ENCODE measurements around the gene CD48. TPM values are rescaled to one million over a fixed set of nuclear protein-coding genes. Genes with fewer than 3 reads are reported as not detected.

The CD48 gene
- total RNA-seq (100 to 1,000 TPM; 386 to 387 TPM), total RNA-seq (234 to 370 reads per million in 2 donors)

- Mint-ChIP-seq H3K4me3 (no peak within 1 kb of the TSS), H3K27ac (no peak within 1 kb of the TSS), H3K4me1 (peaks cover 34% of the 10 kb centered on the region), H3K36me3 (ENCODE audit: low read depth) (peaks cover 3% of the 10 kb centered on the region), H3K27me3 (peaks cover 7% of the 10 kb centered on the region)
- DNase-seq (peak in 1 of 3 donors; percentile 28), ATAC-seq (peak; percentile 63)
- H3K9me3 ChIP-seq (ENCODE audit: control insufficient read depth, low read length, poor library complexity, severe bottlenecking), result no peaks in the 10 kb centered on the region
Observed at GRCh38 chr1:160711602-160712311, at the start of gene CD48. CD48 (minus strand) TSS chr1:160711822; CDS start chr1:160711763, 59 bp downstream.

GRCh38 chr1:160761046-160761445 is 49.4 kb upstream of the CD48 start:
- ATAC-seq, result no peak
- H3K36me3 Mint-ChIP-seq (ENCODE audit: low read depth), result no peaks in the 10 kb centered on the region

GRCh38 chr1:160759740-160760139 is 48.1 kb upstream of the CD48 start:
- Mint-ChIP-seq H3K27me3 (no peaks in the 10 kb centered on the region), H3K4me3 (no peak overlapping the region), H3K27ac (no peak overlapping the region), H3K36me3 (ENCODE audit: low read depth) (no peaks in the 10 kb centered on the region), H3K4me1 (peaks cover 3% of the 10 kb centered on the region)
- no peak for ATAC-seq
- no peak for DNase-seq
- H3K9me3 ChIP-seq (ENCODE audit: control insufficient read depth, low read length, poor library complexity, severe bottlenecking), result no peaks in the 10 kb centered on the region

More at GRCh38 chr1:160761046-160761445, 49.4 kb upstream of the CD48 start:
- H3K27me3 Mint-ChIP-seq, result no peaks in the 10 kb centered on the region
- H3K27ac Mint-ChIP-seq, result no peak overlapping the region
- DNase-seq, result no peak
- no peak overlapping the region for H3K4me3 Mint-ChIP-seq
- H3K9me3 ChIP-seq (ENCODE audit: control insufficient read depth, low read length, poor library complexity, severe bottlenecking), result no peaks in the 10 kb centered on the region
- H3K4me1 Mint-ChIP-seq, result peaks cover 3% of the 10 kb centered on the region

- no peaks in the 10 kb centered on the region for H3K9me3 ChIP-seq (ENCODE audit: control insufficient read depth, low read length, poor library complexity, severe bottlenecking)
- H3K4me3 Mint-ChIP-seq, result no peak overlapping the region
- no peak for DNase-seq
- peaks cover 3% of the 10 kb centered on the region for H3K4me1 Mint-ChIP-seq
- H3K36me3 Mint-ChIP-seq (ENCODE audit: low read depth), result no peaks in the 10 kb centered on the region
- no peak overlapping the region for H3K27ac Mint-ChIP-seq
- ATAC-seq, result no peak
- peaks cover under 1% of the 10 kb centered on the region for H3K27me3 Mint-ChIP-seq
Observed at GRCh38 chr1:160758521-160758920, 46.9 kb upstream of the CD48 start.

GRCh38 chr1:160756849-160757201 is 45.2 kb upstream of the CD48 start:
- Mint-ChIP-seq H3K27ac (no peak overlapping the region), H3K4me3 (no peak overlapping the region), H3K4me1 (peaks cover 3% of the 10 kb centered on the region), H3K27me3 (peaks cover 17% of the 10 kb centered on the region), H3K36me3 (ENCODE audit: low read depth) (peaks cover 2% of the 10 kb centered on the region)
- no peak for DNase-seq
- no peaks in the 10 kb centered on the region for H3K9me3 ChIP-seq (ENCODE audit: control insufficient read depth, low read length, poor library complexity, severe bottlenecking)
- no peak for ATAC-seq

GRCh38 chr1:160755911-160756848 is 44.6 kb upstream of the CD48 start:
- Mint-ChIP-seq H3K4me1 (peaks cover 3% of the 10 kb centered on the region), H3K4me3 (no peak overlapping the region), H3K27ac (no peak overlapping the region), H3K36me3 (ENCODE audit: low read depth) (peaks cover 2% of the 10 kb centered on the region), H3K27me3 (peaks cover 21% of the 10 kb centered on the region)
- H3K9me3 ChIP-seq (ENCODE audit: control insufficient read depth, low read length, poor library complexity, severe bottlenecking), result no peaks in the 10 kb centered on the region
- DNase-seq (no peak), ATAC-seq (peak; percentile 30)

- H3K4me1 Mint-ChIP-seq, result peaks cover 3% of the 10 kb centered on the region
- H3K9me3 ChIP-seq (ENCODE audit: control insufficient read depth, low read length, poor library complexity, severe bottlenecking), result no peaks in the 10 kb centered on the region
- ATAC-seq (no peak), DNase-seq (no peak)
- H3K27me3 Mint-ChIP-seq, result peaks cover 28% of the 10 kb centered on the region
- peaks cover 7% of the 10 kb centered on the region for H3K36me3 Mint-ChIP-seq (ENCODE audit: low read depth)
- no peak overlapping the region for H3K4me3 Mint-ChIP-seq
- no peak overlapping the region for H3K27ac Mint-ChIP-seq
Observed at GRCh38 chr1:160755461-160755860, 43.8 kb upstream of the CD48 start.

GRCh38 chr1:160753594-160753993 is 42.0 kb upstream of the CD48 start:
- Mint-ChIP-seq H3K4me3 (no peak overlapping the region), H3K27me3 (peaks cover 38% of the 10 kb centered on the region), H3K36me3 (ENCODE audit: low read depth) (peaks cover 7% of the 10 kb centered on the region), H3K4me1 (peaks cover 3% of the 10 kb centered on the region), H3K27ac (no peak overlapping the region)
- DNase-seq (no peak), ATAC-seq (no peak)
- H3K9me3 ChIP-seq (ENCODE audit: control insufficient read depth, low read length, poor library complexity, severe bottlenecking), result no peaks in the 10 kb centered on the region

- Mint-ChIP-seq H3K4me3 (no peak overlapping the region), H3K27ac (no peak overlapping the region), H3K36me3 (ENCODE audit: low read depth) (peaks cover 7% of the 10 kb centered on the region), H3K4me1 (peaks cover 3% of the 10 kb centered on the region), H3K27me3 (peaks cover 43% of the 10 kb centered on the region)
- no peaks in the 10 kb centered on the region for H3K9me3 ChIP-seq (ENCODE audit: control insufficient read depth, low read length, poor library complexity, severe bottlenecking)
- ATAC-seq, result no peak
- DNase-seq, result no peak
Observed at GRCh38 chr1:160752924-160753323, 41.3 kb upstream of the CD48 start.

GRCh38 chr1:160752406-160752805 is 40.8 kb upstream of the CD48 start:
- no peak overlapping the region for H3K4me3 Mint-ChIP-seq
- DNase-seq, result no peak
- H3K9me3 ChIP-seq (ENCODE audit: control insufficient read depth, low read length, poor library complexity, severe bottlenecking), result no peaks in the 10 kb centered on the region
- H3K36me3 Mint-ChIP-seq (ENCODE audit: low read depth), result peaks cover 7% of the 10 kb centered on the region
- peaks cover 43% of the 10 kb centered on the region for H3K27me3 Mint-ChIP-seq
- no peak for ATAC-seq
- no peaks in the 10 kb centered on the region for H3K4me1 Mint-ChIP-seq
- no peak overlapping the region for H3K27ac Mint-ChIP-seq

- no peak overlapping the region for H3K27ac Mint-ChIP-seq
- H3K4me1 Mint-ChIP-seq, result no peaks in the 10 kb centered on the region
- H3K36me3 Mint-ChIP-seq (ENCODE audit: low read depth), result peaks cover 7% of the 10 kb centered on the region
- H3K9me3 ChIP-seq (ENCODE audit: control insufficient read depth, low read length, poor library complexity, severe bottlenecking), result no peaks in the 10 kb centered on the region
- H3K4me3 Mint-ChIP-seq, result no peak overlapping the region
- DNase-seq, result no peak
- H3K27me3 Mint-ChIP-seq, result peaks cover 43% of the 10 kb centered on the region
- no peak for ATAC-seq
Observed at GRCh38 chr1:160750608-160751007, 39.0 kb upstream of the CD48 start.

GRCh38 chr1:160748878-160749269 is 37.3 kb upstream of the CD48 start:
- DNase-seq, result no peak
- no peaks in the 10 kb centered on the region for H3K9me3 ChIP-seq (ENCODE audit: control insufficient read depth, low read length, poor library complexity, severe bottlenecking)
- Mint-ChIP-seq H3K27me3 (peaks cover 43% of the 10 kb centered on the region), H3K4me3 (no peak overlapping the region), H3K36me3 (ENCODE audit: low read depth) (peaks cover 7% of the 10 kb centered on the region), H3K27ac (no peak overlapping the region), H3K4me1 (peaks cover 10% of the 10 kb centered on the region)
- no peak for ATAC-seq

GRCh38 chr1:160748181-160748877 is 36.7 kb upstream of the CD48 start:
- H3K9me3 ChIP-seq (ENCODE audit: control insufficient read depth, low read length, poor library complexity, severe bottlenecking), result no peaks in the 10 kb centered on the region
- Mint-ChIP-seq H3K27ac (no peak overlapping the region), H3K27me3 (peaks cover 41% of the 10 kb centered on the region), H3K4me1 (peaks cover 10% of the 10 kb centered on the region), H3K4me3 (no peak overlapping the region), H3K36me3 (ENCODE audit: low read depth) (peaks cover 7% of the 10 kb centered on the region)
- ATAC-seq (no peak), DNase-seq (no peak)

Measured in T-helper 17 cell (primary cell).